ENCODE results near the gene GCHFR. TPM values are rescaled to one million over a fixed set of nuclear protein-coding genes. Genes with fewer than 3 reads are reported as not detected.

The GCHFR gene
- total RNA-seq, 4 donors from 2014 or later = 6.6 to 13.9 (median 11.8) TPM

DNA sequence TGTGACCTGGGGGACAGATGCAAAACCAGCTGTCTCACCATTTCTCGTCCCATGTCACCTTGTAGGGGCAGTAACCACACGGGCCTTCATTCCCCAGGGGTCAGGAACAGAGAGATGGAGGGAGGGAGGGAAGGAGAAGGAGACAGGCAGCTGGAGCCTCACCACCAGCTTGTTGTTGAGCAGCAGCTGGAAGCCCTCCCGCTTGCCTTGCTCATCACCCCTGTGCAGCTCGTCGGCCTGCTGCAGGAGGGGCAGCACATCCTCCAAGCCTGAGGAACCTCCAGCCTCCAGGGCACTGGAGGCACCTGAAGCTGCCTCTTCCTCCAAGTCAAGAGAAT, 19.1 kb upstream of the GCHFR start:
- Histone ChIP-seq H3K4me3 (no peak overlapping the region), H3K4me1 (no peaks in the 10 kb centered on the region), H3K9me3 (no peaks in the 10 kb centered on the region), H3K27ac (replicated peaks in 1 of 4) (no peak overlapping the region), H3K27me3 (no peaks in the 10 kb centered on the region), H3K36me3 (peaks cover 48 to 96% (median 84%) of the 10 kb centered on the region in 4 donors)
- TF ChIP-seq EP300 (IDR thresholded peaks at IDR 0.05) (no peak), POLR2AphosphoS5 (IDR thresholded peaks at IDR 0.05) (no peak), CTCF (IDR thresholded peaks at IDR 0.05) (no peak), POLR2A (IDR thresholded peaks at IDR 0.05; ENCODE audit: low read depth) (no peak)
- no peak for DNase-seq (ENCODE audit: extremely low spot score)
- intact Hi-C loops (cut with DNase I) = no loop called here
- 57% methylated on average over 5 of the region's 5 CpGs for WGBS

DNA sequence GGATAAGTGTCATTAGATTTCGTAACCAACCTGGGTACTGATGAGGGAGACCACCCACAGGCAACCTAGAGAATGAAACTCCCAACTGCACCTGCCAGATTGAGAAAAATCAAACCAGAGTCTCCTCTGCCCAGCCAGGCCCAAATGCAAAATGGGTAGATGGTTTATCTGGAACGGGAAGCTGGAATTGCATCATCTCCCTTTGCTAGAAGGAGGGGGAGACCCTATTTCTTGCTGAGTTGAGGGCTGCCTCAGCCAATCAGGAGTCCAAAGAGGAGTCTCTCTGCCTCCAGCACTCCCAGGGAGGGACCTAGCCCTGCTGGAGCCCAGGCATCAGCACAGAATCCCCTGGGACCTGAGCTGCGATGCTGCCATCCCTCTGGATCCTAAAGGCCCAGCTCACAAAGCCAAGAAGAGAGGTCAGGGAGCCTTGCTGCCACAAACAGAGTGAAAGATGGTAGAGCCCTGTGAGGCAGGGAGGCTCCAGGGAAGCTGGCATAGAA, 16.9 kb upstream of the GCHFR start:
- TF ChIP-seq CTCF (IDR thresholded peaks at IDR 0.05) (no peak), POLR2A (IDR thresholded peaks at IDR 0.05; ENCODE audit: low read depth) (no peak), EP300 (IDR thresholded peaks at IDR 0.05) (no peak), POLR2AphosphoS5 (IDR thresholded peaks at IDR 0.05) (no peak)
- peaks cover 48 to 96% (median 86%) of the 10 kb centered on the region in 4 donors for H3K36me3 ChIP-seq
- H3K4me3 ChIP-seq = no peak overlapping the region
- WGBS = 72% methylated on average over 3 of the region's 3 CpGs
- no peak overlapping the region for H3K27ac ChIP-seq (replicated peaks in 1 of 4)
- H3K27me3 ChIP-seq = no peaks in the 10 kb centered on the region
- no peaks in the 10 kb centered on the region for H3K9me3 ChIP-seq
- intact Hi-C loops (cut with DNase I) = no loop called here
- no peak for DNase-seq (ENCODE audit: extremely low spot score)
- H3K4me1 ChIP-seq = no peaks in the 10 kb centered on the region

- 77% methylated on average over 4 of the region's 7 CpGs for WGBS
- intact Hi-C loops (cut with DNase I) = no loop called here
- no peaks in the 10 kb centered on the region for H3K9me3 ChIP-seq
- peaks cover 40 to 95% (median 83%) of the 10 kb centered on the region in 4 donors for H3K36me3 ChIP-seq
- peaks cover 0 to 10% (median 6%) of the 10 kb centered on the region in 4 donors for H3K4me1 ChIP-seq
- no peaks in the 10 kb centered on the region for H3K27me3 ChIP-seq
- no peak for DNase-seq (ENCODE audit: extremely low spot score)
- no peak overlapping the region for H3K27ac ChIP-seq (replicated peaks in 1 of 4)
- H3K4me3 ChIP-seq = no peak overlapping the region
- TF ChIP-seq CTCF (IDR thresholded peaks at IDR 0.05) = no peak
- TF ChIP-seq POLR2AphosphoS5 (IDR thresholded peaks at IDR 0.05) = no peak
- no peak for TF ChIP-seq EP300 (IDR thresholded peaks at IDR 0.05)
- TF ChIP-seq POLR2A (IDR thresholded peaks at IDR 0.05; ENCODE audit: low read depth) = no peak
These were observed 15.9 kb upstream of the GCHFR start for GRCh38 chr15:40747685-40748631.

DNA sequence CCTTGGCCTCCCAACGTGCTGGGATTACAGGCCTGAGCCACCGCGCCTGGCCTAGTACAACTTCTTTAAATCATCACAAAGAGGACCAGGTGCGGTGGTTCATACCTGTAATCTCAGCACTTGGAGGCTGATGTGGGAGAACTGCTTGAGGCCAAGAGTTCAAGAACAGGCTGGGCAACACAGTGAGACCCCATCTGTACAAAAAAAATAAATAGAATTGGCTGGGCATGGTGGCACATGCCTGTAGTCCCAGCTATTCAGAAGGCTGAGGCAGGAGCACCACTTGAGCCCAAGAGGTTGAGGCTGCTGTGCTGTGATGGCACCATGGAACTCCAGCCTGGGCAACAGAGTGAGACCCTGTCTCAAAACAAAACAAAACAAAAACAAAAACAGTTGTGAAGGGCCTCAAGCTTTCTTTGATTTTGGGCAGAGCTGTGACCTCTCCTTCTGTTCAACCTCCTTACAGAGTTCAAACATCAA, 14.7 kb upstream of the GCHFR start:
- peaks cover 28 to 82% (median 71%) of the 10 kb centered on the region in 4 donors for H3K36me3 ChIP-seq
- 97% methylated on average over 4 of the region's 4 CpGs for WGBS

More for the DNA sequence above, 14.7 kb upstream of the GCHFR start:
- intact Hi-C loops (cut with DNase I) = no loop called here
- no peak overlapping the region for H3K4me3 ChIP-seq
- no peaks in the 10 kb centered on the region for H3K9me3 ChIP-seq
- DNase-seq (ENCODE audit: extremely low spot score) = no peak
- TF ChIP-seq POLR2AphosphoS5 (IDR thresholded peaks at IDR 0.05) = no peak
- TF ChIP-seq CTCF (IDR thresholded peaks at IDR 0.05) = no peak
- TF ChIP-seq EP300 (IDR thresholded peaks at IDR 0.05) = no peak
- TF ChIP-seq POLR2A (IDR thresholded peaks at IDR 0.05; ENCODE audit: low read depth) = no peak
- no peak overlapping the region for H3K27ac ChIP-seq (replicated peaks in 1 of 4)
- H3K27me3 ChIP-seq = no peaks in the 10 kb centered on the region
- H3K4me1 ChIP-seq = peaks cover 7 to 22% (median 17%) of the 10 kb centered on the region in 4 donors

All from esophagus muscularis mucosa (tissue), 4 donors.